ENCODE results near the gene SVIL. TPM values are rescaled to one million over a fixed set of nuclear protein-coding genes. Genes with fewer than 3 reads are reported as not detected.

Gene SVIL
- total and polyA plus RNA-seq, 2 of the 13 experiments (the other 11 are each of a cell fraction or from before 2014, with no cell fraction given): 3.9 to 12.1 TPM

DNA sequence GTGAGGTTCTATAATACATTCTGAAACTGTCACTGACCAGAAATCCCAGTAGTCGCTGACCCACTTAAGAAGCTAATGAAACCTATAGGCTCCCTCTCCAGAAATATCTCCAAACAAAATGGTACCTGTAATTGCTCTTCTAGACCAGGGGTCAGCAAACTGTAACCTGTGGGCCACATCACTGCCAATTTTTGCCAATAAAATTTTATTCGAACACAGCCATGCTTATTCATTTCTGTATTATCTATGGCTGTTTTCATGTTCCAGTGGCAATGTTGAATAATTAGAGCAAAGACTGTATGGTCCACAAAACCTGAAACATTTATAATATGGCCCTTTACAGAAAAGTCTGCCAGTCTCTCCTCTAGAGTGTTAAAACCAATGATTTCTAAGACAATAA is 37.2 kb upstream of the SVIL start:
- H3K36me3 ChIP-seq (replicated peaks in 1 of 2; ENCODE audit: control insufficient read depth in 1 of 2, insufficient read depth in 2 of 2, low read length in 2 of 2): no peaks in the 10 kb centered on the region; a peak in 1 of 5 replicates
- H3K4me1 ChIP-seq (ENCODE audit: insufficient read depth, low read length): no peaks in the 10 kb centered on the region
- H3K79me2 ChIP-seq (ENCODE audit: insufficient read depth, low read length): no peaks in the 10 kb centered on the region
- H3K4me3 ChIP-seq (replicated peaks in 1 of 3; ENCODE audit: insufficient read depth in 1 of 3, low read depth in 2 of 3, low read length in 3 of 3): no peak overlapping the region
- H3K4me2 ChIP-seq (ENCODE audit: low read depth, low read length): no peak overlapping the region
- intact Hi-C loops (cut with micrococcal nuclease; ENCODE audit: unreplicated experiment): no loop called here
- CTCF ChIA-PET (ENCODE audit: low intra/inter-chr PET ratio, low total read pairs): no interaction called here
- DNase-seq (ENCODE audit: low spot score) (no peak), ATAC-seq (no peak), FAIRE-seq (no peak)
- WGBS (ENCODE audit: low lambda C conversion rate): 94% methylated on average over 2 of the region's 2 CpGs
- in situ Hi-C loops (cut with HindIII; ENCODE audit: extremely low pct_ligation_motif_present, low pct_unique_long_range_greater_than_20kb): no loop called here
- TF ChIP-seq KMT2A (CRISPR knock-in tag; IDR thresholded peaks at IDR 0.05) (no peak), STAG1 (CRISPR knock-in tag; IDR thresholded peaks at IDR 0.05) (no peak), MED13 (CRISPR knock-in tag; IDR thresholded peaks at IDR 0.05) (no peak), ZNF850 (CRISPR knock-in tag; conservative IDR thresholded peaks at IDR 0.05) (no peak), BATF2 (CRISPR knock-in tag; IDR thresholded peaks at IDR 0.05) (no peak), ZNF20 (CRISPR knock-in tag; IDR thresholded peaks at IDR 0.05) (no peak)
- TF ChIP-seq, protein P1, sequence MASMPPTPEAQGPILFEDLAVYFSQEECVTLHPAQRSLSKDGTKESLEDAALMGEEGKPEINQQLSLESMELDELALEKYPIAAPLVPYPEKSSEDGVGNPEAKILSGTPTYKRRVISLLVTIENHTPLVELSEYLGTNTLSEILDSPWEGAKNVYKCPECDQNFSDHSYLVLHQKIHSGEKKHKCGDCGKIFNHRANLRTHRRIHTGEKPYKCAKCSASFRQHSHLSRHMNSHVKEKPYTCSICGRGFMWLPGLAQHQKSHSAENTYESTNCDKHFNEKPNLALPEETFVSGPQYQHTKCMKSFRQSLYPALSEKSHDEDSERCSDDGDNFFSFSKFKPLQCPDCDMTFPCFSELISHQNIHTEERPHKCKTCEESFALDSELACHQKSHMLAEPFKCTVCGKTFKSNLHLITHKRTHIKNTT (CRISPR knock-in tag; IDR thresholded peaks at IDR 0.05): no peak
- BruUV-seq (replicated peaks): no TSS peak
- H3K27ac ChIP-seq (ENCODE audit: extremely low read length, insufficient read depth, low read length): no peak overlapping the region
- H4K20me1 ChIP-seq (ENCODE audit: insufficient read depth, low read length): no peaks in the 10 kb centered on the region
- H3K9me3 ChIP-seq (ENCODE audit: low read length): peaks cover 25% of the 10 kb centered on the region; the same call in 1 of the 2 replicates
- H3K27me3 ChIP-seq (ENCODE audit: control insufficient read depth in 1 of 2, insufficient read depth in 2 of 2, low read length in 2 of 2): no peaks in the 10 kb centered on the region
- no peak overlapping the region for H2AFZ ChIP-seq (ENCODE audit: low read length)
- no peak overlapping the region for H3K9ac ChIP-seq (ENCODE audit: insufficient read depth, low read depth, low read length)
- POLR2A ChIA-PET: no interaction called here

GRCh38 chr10:29671228-29671780 is 36.5 kb upstream of the SVIL start:
- no TSS peak for BruUV-seq (replicated peaks)
- Histone ChIP-seq H3K4me1 (ENCODE audit: insufficient read depth, low read length) (no peaks in the 10 kb centered on the region), H3K27me3 (ENCODE audit: control insufficient read depth in 1 of 2, insufficient read depth in 2 of 2, low read length in 2 of 2) (no peaks in the 10 kb centered on the region), H4K20me1 (ENCODE audit: insufficient read depth, low read length) (no peaks in the 10 kb centered on the region), H3K4me3 (replicated peaks in 1 of 3; ENCODE audit: insufficient read depth in 1 of 3, low read depth in 2 of 3, low read length in 3 of 3) (no peak overlapping the region), H3K9me3 (ENCODE audit: low read length) (peaks cover 18% of the 10 kb centered on the region; the same call in 1 of the 2 replicates), H2AFZ (ENCODE audit: low read length) (no peak overlapping the region), H3K36me3 (replicated peaks in 1 of 2; ENCODE audit: control insufficient read depth in 1 of 2, insufficient read depth in 2 of 2, low read length in 2 of 2) (no peaks in the 10 kb centered on the region; a peak in 1 of 5 replicates), H3K79me2 (ENCODE audit: insufficient read depth, low read length) (no peaks in the 10 kb centered on the region), H3K4me2 (ENCODE audit: low read depth, low read length) (no peak overlapping the region), H3K27ac (ENCODE audit: extremely low read length, insufficient read depth, low read length) (no peak overlapping the region), H3K9ac (ENCODE audit: insufficient read depth, low read depth, low read length) (no peak overlapping the region)
- WGBS (ENCODE audit: low lambda C conversion rate): 97% methylated on average over 7 of the region's 7 CpGs
- ChIA-PET POLR2A (no interaction called here), CTCF (ENCODE audit: low intra/inter-chr PET ratio, low total read pairs) (no interaction called here)
- intact Hi-C loops (cut with micrococcal nuclease; ENCODE audit: unreplicated experiment) (no loop called here), in situ Hi-C loops (cut with HindIII; ENCODE audit: extremely low pct_ligation_motif_present, low pct_unique_long_range_greater_than_20kb) (no loop called here)
- ATAC-seq (no peak), DNase-seq (ENCODE audit: low spot score) (no peak), FAIRE-seq (no peak)
- TF ChIP-seq GMEB1 (CRISPR knock-in tag; IDR thresholded peaks at IDR 0.05; ENCODE audit: borderline replicate concordance): no peak
- no peak for TF ChIP-seq SMAD1 (CRISPR knock-in tag; IDR thresholded peaks at IDR 0.05; ENCODE audit: borderline replicate concordance, low read depth)
- no peak for TF ChIP-seq ZBTB1 (CRISPR knock-in tag; IDR thresholded peaks at IDR 0.05; ENCODE audit: borderline replicate concordance)
- TF ChIP-seq ZNF720 (CRISPR knock-in tag; IDR thresholded peaks at IDR 0.05): no peak
- no peak for TF ChIP-seq ZFP36L2 (CRISPR knock-in tag; IDR thresholded peaks at IDR 0.05)
- no peak for TF ChIP-seq ZKSCAN8 (CRISPR knock-in tag; IDR thresholded peaks at IDR 0.05; ENCODE audit: borderline replicate concordance)
- no peak for TF ChIP-seq TCF12 (IDR thresholded peaks at IDR 0.05)
- TF ChIP-seq TCF12 (CRISPR knock-in tag; IDR thresholded peaks at IDR 0.05): no peak
- no peak for TF ChIP-seq HNRNPL (IDR thresholded peaks at IDR 0.05; ENCODE audit: low read depth, low read length)
